Glutamatergic neuron (in vitro differentiated cells): ENCODE results near the gene TSACC. TPM values are rescaled to one million over a fixed set of nuclear protein-coding genes. Genes with fewer than 3 reads are reported as not detected.
A peak's percentile ranks its signal among the peaks of the same experiment; 100 is the strongest.
"Not testable (repeated sequence)": the region's sequence is repeated elsewhere in the genome, so short reads cannot be mapped to it uniquely, and the experiment has no call there.

ENCODE experiments used
- DNase-seq: peaks from one replicate; pipeline ENCODE4 v3.0.0; 2022
- H3K27ac Mint-ChIP-seq: one replicate; pipeline ENCODE4 v1.8.0; 2020; ENCODE audit warnings: mild to moderate bottlenecking, mixed read lengths, inconsistent platforms; ENCODE audit not compliant: unreplicated experiment
- H3K27me3 Mint-ChIP-seq: one replicate; pipeline ENCODE4 v1.8.0; 2020; ENCODE audit warnings: mild to moderate bottlenecking, moderate library complexity, mixed read lengths, inconsistent platforms; ENCODE audit not compliant: unreplicated experiment
- H3K36me3 Mint-ChIP-seq: one replicate; pipeline ENCODE4 v1.8.0; 2020; ENCODE audit warnings: mild to moderate bottlenecking, mixed read lengths, inconsistent platforms; ENCODE audit not compliant: unreplicated experiment
- H3K4me1 Mint-ChIP-seq: one replicate; pipeline ENCODE4 v1.8.0; 2020; ENCODE audit warnings: mild to moderate bottlenecking, low read depth, mixed read lengths, inconsistent platforms; ENCODE audit not compliant: unreplicated experiment
- H3K4me3 Mint-ChIP-seq: one replicate; pipeline ENCODE4 v1.8.0; 2020; ENCODE audit warnings: mild to moderate bottlenecking, mixed read lengths, inconsistent platforms; ENCODE audit not compliant: unreplicated experiment
- H3K9me3 Mint-ChIP-seq: one replicate; pipeline ENCODE4 v1.8.0; 2020; ENCODE audit warnings: mild to moderate bottlenecking, moderate library complexity, mixed read lengths, inconsistent platforms; ENCODE audit not compliant: unreplicated experiment
- CTCF ChIP-seq: fragments of 200-600 bp; sonication (generic); IDR thresholded peaks from one replicate; pipeline ENCODE4 v1.5.0; 2021; ENCODE audit not compliant: partially characterized antibody, unreplicated experiment
- total RNA-seq: library from RNA; stranded (reverse); fragmentation: NEBNext Ultra II Directional; extraction: Animal tissue kit (Norgen Biotek cat#: 25700); gene quantifications from one replicate; pipeline ENCODE4 v1.2.1, GENCODE V29; 2021; ENCODE audit not compliant: unreplicated experiment

The TSACC gene
- total RNA-seq, 1 donor from 2014 or later, result not detected

DNA sequence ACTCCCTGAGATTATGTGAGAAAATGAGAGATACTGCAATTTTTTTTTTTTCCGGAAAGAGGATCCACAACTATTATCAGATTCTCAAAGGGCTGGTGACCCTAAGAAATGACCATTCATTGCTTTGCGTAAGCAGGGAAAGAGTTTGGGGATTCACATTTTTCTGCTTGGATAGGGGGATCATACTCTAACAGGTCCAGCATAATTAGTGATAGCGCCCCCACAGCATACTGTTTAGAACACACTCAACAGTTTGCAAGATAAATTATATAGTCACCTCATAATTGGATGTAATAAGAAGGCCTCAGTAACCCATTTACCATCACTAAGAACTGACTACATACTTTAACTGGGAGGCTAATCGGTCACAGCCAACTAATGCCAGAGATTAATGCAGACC, 2.1 kb upstream of the TSACC start:
- peaks cover 20% of the 10 kb centered on the region for H3K4me1 Mint-ChIP-seq
- H3K36me3 Mint-ChIP-seq, result no peaks in the 10 kb centered on the region
- DNase-seq, result no peak
- peak overlapping the region; percentile 97 for H3K27ac Mint-ChIP-seq
- TF ChIP-seq CTCF, result peak; percentile 14
- H3K9me3 Mint-ChIP-seq, result peaks cover 4% of the 10 kb centered on the region
- H3K4me3 Mint-ChIP-seq, result peak overlapping the region; percentile 100
- peaks cover 4% of the 10 kb centered on the region for H3K27me3 Mint-ChIP-seq

DNA sequence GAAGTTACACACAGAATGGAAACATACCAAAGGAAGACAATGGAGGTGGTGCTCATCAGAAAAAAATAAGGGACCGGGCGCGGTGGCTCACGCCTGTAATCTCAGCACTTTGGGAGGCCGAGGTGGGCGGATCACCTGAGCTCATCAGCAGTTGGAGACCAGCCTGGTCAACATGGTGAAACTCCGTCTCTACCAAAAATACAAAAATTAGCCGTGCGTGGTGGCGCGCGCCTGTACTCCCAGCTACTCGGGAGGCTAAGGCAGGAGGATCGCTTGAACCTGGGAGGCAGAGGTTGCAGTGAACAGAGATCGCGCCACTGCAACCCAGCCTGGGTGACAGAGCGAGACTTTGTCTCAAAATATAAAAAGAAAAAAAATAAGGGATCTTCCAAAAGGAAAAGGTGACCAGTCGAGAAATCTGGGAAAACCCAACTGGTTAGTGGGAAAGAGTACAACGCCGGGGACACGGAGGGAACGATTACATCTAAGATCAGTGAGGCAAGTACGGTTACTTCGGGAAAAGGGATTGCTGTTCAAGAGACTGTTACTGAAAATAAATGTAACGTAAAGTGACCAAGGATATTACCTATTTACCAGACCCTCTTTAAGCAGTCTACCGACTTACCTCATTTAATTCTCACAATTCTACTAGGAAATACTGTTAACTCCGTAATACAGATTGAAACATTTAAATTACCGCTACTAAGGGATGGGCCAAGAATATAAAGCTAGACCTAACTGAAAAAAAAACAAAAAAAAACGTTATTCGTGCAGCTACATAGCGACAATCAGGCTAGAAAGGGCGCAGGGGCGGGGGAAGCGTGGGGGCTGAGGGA, 1.1 kb upstream of the TSACC start:
- H3K4me3 Mint-ChIP-seq, result peak overlapping the region; percentile 100
- no peaks in the 10 kb centered on the region for H3K36me3 Mint-ChIP-seq
- H3K27me3 Mint-ChIP-seq, result peaks cover 4% of the 10 kb centered on the region
- peaks cover 4% of the 10 kb centered on the region for H3K9me3 Mint-ChIP-seq
- peak overlapping the region; percentile 97 for H3K27ac Mint-ChIP-seq
- no peak for TF ChIP-seq CTCF
- peaks cover 23% of the 10 kb centered on the region for H3K4me1 Mint-ChIP-seq
- DNase-seq, result no peak

DNA sequence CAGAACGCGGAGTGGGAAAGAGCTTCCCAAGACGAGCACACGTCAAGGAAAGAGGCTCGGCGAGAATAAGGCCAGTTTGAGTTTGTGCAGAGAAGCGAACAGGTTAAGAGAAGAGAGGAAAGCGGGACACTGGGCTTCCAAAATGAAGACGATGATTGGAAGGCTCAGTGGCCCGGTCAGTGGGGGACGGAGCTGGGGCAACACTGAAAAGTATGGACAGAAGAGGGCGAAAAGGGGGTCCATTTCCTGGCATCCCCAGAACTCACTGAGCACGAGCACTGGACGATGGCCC, 492 bp upstream of the TSACC start:
- no peak for TF ChIP-seq CTCF
- Mint-ChIP-seq H3K9me3 (peaks cover 4% of the 10 kb centered on the region), H3K27ac (peak overlapping the region; percentile 97), H3K36me3 (no peaks in the 10 kb centered on the region), H3K4me3 (peak overlapping the region; percentile 100), H3K4me1 (peaks cover 27% of the 10 kb centered on the region), H3K27me3 (peaks cover 4% of the 10 kb centered on the region)
- DNase-seq, result no peak

- Mint-ChIP-seq H3K4me1 (peaks cover 37% of the 10 kb centered on the region), H3K27me3 (peaks cover 3% of the 10 kb centered on the region), H3K4me3 (peak overlapping the region; percentile 1), H3K9me3 (peaks cover 4% of the 10 kb centered on the region), H3K36me3 (no peaks in the 10 kb centered on the region), H3K27ac (peak overlapping the region; percentile 69)
- TF ChIP-seq CTCF, result no peak
- DNase-seq, result no peak
These were observed 4.0 kb downstream of the TSACC start for GRCh38 chr1:156342166-156342955.

GRCh38 chr1:156344409-156344808, 6.1 kb downstream of the TSACC start:
- peak overlapping the region; percentile 41 for H3K27ac Mint-ChIP-seq
- peaks cover 2% of the 10 kb centered on the region for H3K9me3 Mint-ChIP-seq
- TF ChIP-seq CTCF, result no peak
- H3K36me3 Mint-ChIP-seq, result no peaks in the 10 kb centered on the region
- DNase-seq, result no peak
- peaks cover 36% of the 10 kb centered on the region for H3K4me1 Mint-ChIP-seq
- peak overlapping the region; percentile 36 for H3K4me3 Mint-ChIP-seq
- peaks cover 3% of the 10 kb centered on the region for H3K27me3 Mint-ChIP-seq

DNA sequence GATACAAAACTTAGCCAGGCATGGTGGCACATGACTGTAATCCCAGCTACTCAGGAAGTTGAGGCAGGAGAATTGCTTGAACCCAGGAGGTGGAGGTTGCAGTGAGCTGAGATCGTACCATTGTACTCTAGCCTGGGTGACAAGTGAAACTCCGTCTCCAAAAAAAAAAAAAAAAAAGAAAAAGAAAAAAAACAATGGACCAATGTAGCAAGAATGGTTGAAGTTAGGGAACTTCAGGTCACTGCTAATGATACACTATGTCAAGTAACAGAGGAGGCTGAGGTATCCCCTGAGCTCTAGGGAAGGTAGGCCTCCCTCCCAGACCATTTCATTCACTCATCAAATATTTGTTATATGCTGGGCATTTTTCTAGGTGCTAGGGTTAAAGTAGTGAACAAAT, 7.7 kb downstream of the TSACC start:
- not testable (repeated sequence) for H3K27ac Mint-ChIP-seq, H3K27me3 Mint-ChIP-seq, H3K36me3 Mint-ChIP-seq, H3K9me3 Mint-ChIP-seq, DNase-seq, H3K4me3 Mint-ChIP-seq
- peaks cover 36% of the 10 kb centered on the region for H3K4me1 Mint-ChIP-seq
